DOHH2 (cell line): ENCODE results near the gene EID1.

Experiments used
- H3F3A ChIP-seq: fragments of 200-600 bp; sonication (generic), shearing (Covaris generic); 2 replicates; pipeline ENCODE4 v1.6.0; 2016; ENCODE audit warnings: antibody characterized with exemption, mild to moderate bottlenecking; ENCODE audit not compliant: control insufficient read depth, insufficient read depth
- H3K27ac ChIP-seq: fragments of 200-600 bp; sonication (generic); 2 replicates; pipeline ENCODE4 v1.5.1; 2014; ENCODE audit warnings: low read depth, mild to moderate bottlenecking, low read length, moderate library complexity
- H3K27me3 ChIP-seq: fragments of 200-600 bp; sonication (generic); 2 replicates; pipeline ENCODE4 v1.6.1; 2014; ENCODE audit warnings: mild to moderate bottlenecking, low read length, mixed read lengths; ENCODE audit not compliant: control insufficient read depth
- H3K36me3 ChIP-seq: fragments of 200-600 bp; sonication (generic); 2 replicates; pipeline ENCODE4 v1.6.1; 2014; ENCODE audit warnings: mild to moderate bottlenecking, low read length, moderate library complexity, mixed read lengths; ENCODE audit not compliant: control insufficient read depth
- H3K4me1 ChIP-seq: fragments of 200-600 bp; sonication (generic); 2 replicates; pipeline ENCODE4 v1.6.1; 2014; ENCODE audit warnings: mild to moderate bottlenecking, low read length, mixed read lengths; ENCODE audit not compliant: control insufficient read depth
- H3K4me2 ChIP-seq: fragments of 200-600 bp; sonication (generic); 2 replicates; pipeline ENCODE4 v1.6.0; 2014; ENCODE audit warnings: mild to moderate bottlenecking, low read length, moderate library complexity
- H3K4me3 ChIP-seq: fragments of 200-600 bp; sonication (generic); 2 replicates; pipeline ENCODE4 v1.5.1; 2014; ENCODE audit warnings: mild to moderate bottlenecking, low read length, mixed read lengths
- H3K79me2 ChIP-seq: fragments of 200-600 bp; sonication (generic); 2 replicates; pipeline ENCODE4 v1.6.1; 2014; ENCODE audit warnings: mild to moderate bottlenecking, low read length, mixed read lengths; ENCODE audit not compliant: control insufficient read depth
- H3K9me2 ChIP-seq: fragments of 200-600 bp; sonication (generic); replicated peaks from 2 replicates; pipeline ENCODE4 v1.6.1; 2014; ENCODE audit warnings: mild to moderate bottlenecking, low read length, mixed read lengths; ENCODE audit not compliant: control insufficient read depth
- H3K9me3 ChIP-seq: fragments of 200-600 bp; sonication (generic); 2 replicates; pipeline ENCODE4 v1.6.1; 2014; ENCODE audit warnings: antibody characterized with exemption, low read length, mixed read lengths; ENCODE audit not compliant: control insufficient read depth, insufficient read depth
- H4K20me1 ChIP-seq: fragments of 200-600 bp; sonication (generic); 2 replicates; pipeline ENCODE4 v1.6.0; 2014; ENCODE audit warnings: low read depth, mild to moderate bottlenecking, antibody characterized with exemption, low read length, moderate library complexity; ENCODE audit not compliant: control insufficient read depth, insufficient read depth
- CTCF ChIP-seq: fragments of 200-600 bp; sonication (generic); IDR thresholded peaks from one replicate; pipeline ENCODE4 v1.5.1; 2014; ENCODE audit warnings: antibody characterized with exemption, mild to moderate bottlenecking, low read depth, low read length; ENCODE audit not compliant: poor library complexity, severe bottlenecking
- EZH2phosphoT487 ChIP-seq: fragments of 200-600 bp; sonication (generic); IDR thresholded peaks from 2 replicates; pipeline ENCODE4 v1.6.1; 2017; ENCODE audit warnings: borderline replicate concordance, mild to moderate bottlenecking, antibody characterized with exemption, low read length, moderate library complexity, mixed read lengths

The EID1 gene

GRCh38 chr15:48872632-48873031, 5.3 kb upstream of the EID1 start:
- TF ChIP-seq EZH2phosphoT487 (no peak), CTCF (no peak)
- Histone ChIP-seq H3K79me2 (no peaks in the 10 kb centered on the region), H3K36me3 (no peaks in the 10 kb centered on the region), H4K20me1 (no peaks in the 10 kb centered on the region), H3K27ac (no peak overlapping the region), H3K27me3 (peaks cover 4% of the 10 kb centered on the region; the same call in 1 of the 2 replicates), H3K9me2 (no peaks in the 10 kb centered on the region), H3K4me3 (no peak overlapping the region), H3K4me1 (peaks cover 8% of the 10 kb centered on the region; the same call in 1 of the 2 replicates), H3K9me3 (no peaks in the 10 kb centered on the region), H3K4me2 (no peak overlapping the region), H3F3A (peaks cover 4% of the 10 kb centered on the region; the same call in 1 of the 2 replicates)

GRCh38 chr15:48875241-48875960, 2.5 kb upstream of the EID1 start:
- TF ChIP-seq CTCF: no peak
- TF ChIP-seq EZH2phosphoT487: no peak
- peaks cover 23% of the 10 kb centered on the region for H3K36me3 ChIP-seq
- no peak overlapping the region for H3K4me2 ChIP-seq
- no peaks in the 10 kb centered on the region for H3K9me2 ChIP-seq
- H3K4me3 ChIP-seq: no peak overlapping the region
- H3K79me2 ChIP-seq: peaks cover 25% of the 10 kb centered on the region
- H4K20me1 ChIP-seq: no peaks in the 10 kb centered on the region
- H3K27me3 ChIP-seq: peaks cover 4% of the 10 kb centered on the region; the same call in 1 of the 2 replicates
- peaks cover 26% of the 10 kb centered on the region for H3K4me1 ChIP-seq
- peaks cover 4% of the 10 kb centered on the region; the same call in 1 of the 2 replicates for H3F3A ChIP-seq
- no peak overlapping the region for H3K27ac ChIP-seq
- no peaks in the 10 kb centered on the region for H3K9me3 ChIP-seq

- no peaks in the 10 kb centered on the region for H3K9me2 ChIP-seq
- H3K4me3 ChIP-seq: no peak overlapping the region
- H3K79me2 ChIP-seq: peaks cover 28% of the 10 kb centered on the region
- peaks cover 23% of the 10 kb centered on the region for H3K36me3 ChIP-seq
- H3F3A ChIP-seq: peaks cover 4% of the 10 kb centered on the region; the same call in 1 of the 2 replicates
- no peak overlapping the region for H3K4me2 ChIP-seq
- no peak overlapping the region for H3K27ac ChIP-seq
- H4K20me1 ChIP-seq: no peaks in the 10 kb centered on the region
- TF ChIP-seq EZH2phosphoT487 (no peak), CTCF (no peak)
- H3K4me1 ChIP-seq: peaks cover 26% of the 10 kb centered on the region
- H3K9me3 ChIP-seq: no peaks in the 10 kb centered on the region
- H3K27me3 ChIP-seq: peaks cover 4% of the 10 kb centered on the region; the same call in 1 of the 2 replicates
Observed at GRCh38 chr15:48876057-48876456, 1.9 kb upstream of the EID1 start.
